VCaP (cell line): Measurements from ENCODE around the gene SMS.

Experiments used
- H3K27ac ChIP-seq: fragments of 450-650 bp; 2 replicates; pipeline ENCODE4 v1.5.1; 2017
- CTCF ChIP-seq: fragments of 450-650 bp; conservative IDR thresholded peaks from 2 replicates; pipeline ENCODE4 v1.5.1; 2017; ENCODE audit warnings: mild to moderate bottlenecking, moderate library complexity

SMS gene

GRCh38 chrX:21940356-21940829, at the start of gene SMS:
Gene SMS, plus strand, starts transcription at chrX:21940709. Its CDS starts 116 bp downstream, at chrX:21940825.
- H3K27ac ChIP-seq = peak within 1 kb of the TSS; percentile 80
- no peak for TF ChIP-seq CTCF

GRCh38 chrX:21905313-21905712, 35.2 kb upstream of the SMS start:
- no peak for TF ChIP-seq CTCF
- peak overlapping the region; percentile 44 for H3K27ac ChIP-seq

GRCh38 chrX:21905953-21906352, 34.6 kb upstream of the SMS start:
- H3K27ac ChIP-seq = no peak overlapping the region
- no peak for TF ChIP-seq CTCF

GRCh38 chrX:21907260-21907659, 33.2 kb upstream of the SMS start:
- TF ChIP-seq CTCF = no peak
- no peak overlapping the region for H3K27ac ChIP-seq

- no peak overlapping the region for H3K27ac ChIP-seq
- TF ChIP-seq CTCF = no peak
These were observed 29.0 kb upstream of the SMS start for GRCh38 chrX:21911481-21911880.

GRCh38 chrX:21912220-21912619, 28.3 kb upstream of the SMS start:
- no peak for TF ChIP-seq CTCF
- no peak overlapping the region for H3K27ac ChIP-seq

- peak overlapping the region; percentile 76; the same call in 1 of the 2 replicates for H3K27ac ChIP-seq
- no peak for TF ChIP-seq CTCF
These were observed 27.5 kb upstream of the SMS start for GRCh38 chrX:21912989-21913388.
